Hematopoietic multipotent progenitor cell treated with erythropoietin and hydrocortisone succinate and interleukin-3 and kit ligand, for 6 days (in vitro differentiated cells): ENCODE data around the gene PSMD1.

ENCODE experiments used
- DNase-seq: peaks from one replicate; pipeline ENCODE4 v3.0.0-alpha.2; 2015

Gene PSMD1

DNA sequence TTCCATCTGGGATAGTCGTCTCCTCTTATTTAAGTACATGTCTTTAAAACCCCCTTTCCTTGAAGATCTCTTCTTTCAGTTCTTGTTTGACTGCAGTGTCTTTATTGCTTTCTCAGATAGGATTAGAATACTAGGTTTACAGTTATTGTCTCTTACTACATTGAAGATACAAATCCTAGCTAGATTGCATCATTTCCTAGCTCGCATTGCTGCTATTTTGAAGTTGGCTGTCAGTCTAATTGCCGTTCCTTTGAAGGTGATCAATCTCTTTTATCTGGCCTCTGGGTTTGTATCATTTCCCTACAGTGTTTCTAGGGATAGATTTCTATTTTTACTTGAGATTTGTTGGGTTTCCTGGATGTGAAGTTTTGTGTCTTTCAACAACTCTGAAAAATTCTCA lies 162.6 kb downstream of the PSMD1 start:
- no peak for DNase-seq

DNA sequence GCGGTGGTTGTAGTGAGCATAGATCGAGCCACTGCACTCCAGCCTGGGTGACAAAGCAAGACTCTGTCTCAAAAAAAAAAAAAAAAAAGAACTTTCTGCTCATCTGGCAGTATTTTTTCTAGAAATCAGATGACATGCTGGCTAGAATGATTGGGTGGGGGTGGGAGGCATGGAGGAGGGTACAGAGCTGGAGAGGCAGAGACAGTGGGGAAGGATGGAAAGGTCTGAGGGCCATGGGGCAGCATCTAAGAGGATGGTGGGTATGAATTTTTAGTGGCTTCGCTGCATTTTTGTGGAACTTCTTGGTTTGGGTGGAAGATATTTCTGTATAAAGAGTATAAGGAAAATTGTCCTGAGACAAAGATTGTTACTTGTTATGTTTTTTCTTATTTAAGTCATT lies 165.1 kb downstream of the PSMD1 start:
- no peak for DNase-seq
